H9 (cell line): ENCODE measurements around the gene SLCO4A1. TPM values are rescaled to one million over a fixed set of nuclear protein-coding genes. Genes with fewer than 3 reads are reported as not detected.

Experiments
- DNase-seq: peaks from one replicate; pipeline ENCODE4 v3.0.0-alpha.2; 2017
- H2AFZ ChIP-seq: one replicate; pipeline ENCODE4 v1.6.1; 2013; ENCODE audit warnings: mild to moderate bottlenecking, low read length, control low read depth, moderate library complexity
- H2AK5ac ChIP-seq: 2 replicates; pipeline ENCODE4 v1.6.1; 2013; ENCODE audit warnings: low read length, control low read depth, mixed read lengths; ENCODE audit not compliant: insufficient read length
- H2BK120ac ChIP-seq: one replicate; pipeline ENCODE4 v1.6.1; 2013; ENCODE audit warnings: low read depth, mild to moderate bottlenecking, low read length, control low read depth, inconsistent platforms; ENCODE audit not compliant: poor library complexity, severe bottlenecking
- H2BK12ac ChIP-seq: 2 replicates; pipeline ENCODE4 v1.6.1; 2013; ENCODE audit warnings: low read length, control low read depth, mixed read lengths, low read depth; ENCODE audit not compliant: insufficient read length
- H2BK15ac ChIP-seq: 2 replicates; pipeline ENCODE4 v1.6.1; 2013; ENCODE audit warnings: low read depth, low read length, control low read depth
- H2BK20ac ChIP-seq: one replicate; pipeline ENCODE4 v1.6.1; 2013; ENCODE audit warnings: low read depth, mild to moderate bottlenecking, low read length, control low read depth, inconsistent platforms; ENCODE audit not compliant: poor library complexity, severe bottlenecking
- H2BK5ac ChIP-seq: 2 replicates; pipeline ENCODE4 v1.6.1; 2013; ENCODE audit warnings: low read length, control low read depth, mixed read lengths; ENCODE audit not compliant: insufficient read length
- H3K14ac ChIP-seq: 2 replicates; pipeline ENCODE4 v1.6.1; 2013; ENCODE audit warnings: low read length, control low read depth; ENCODE audit not compliant: insufficient read depth
- H3K18ac ChIP-seq: 2 replicates; pipeline ENCODE4 v1.6.1; 2013; ENCODE audit warnings: low read depth, mild to moderate bottlenecking, mixed read lengths, low read length, control low read depth; ENCODE audit not compliant: insufficient read length
- H3K23ac ChIP-seq: 2 replicates; pipeline ENCODE4 v1.6.1; 2013; ENCODE audit warnings: low read length, control low read depth, mixed read lengths, low read depth; ENCODE audit not compliant: insufficient read length
- H3K23me2 ChIP-seq: 2 replicates; pipeline ENCODE4 v1.6.1; 2013; ENCODE audit warnings: low read depth, mild to moderate bottlenecking, mixed read lengths, low read length, control low read depth; ENCODE audit not compliant: insufficient read length, poor library complexity, severe bottlenecking
- H3K27ac ChIP-seq: 2 replicates; pipeline ENCODE4 v1.5.1; 2013; ENCODE audit warnings: low read length, control low read depth, mixed read lengths, low read depth; ENCODE audit not compliant: insufficient read length
- H3K27me3 ChIP-seq: 2 replicates; pipeline ENCODE4 v1.6.1; 2013; ENCODE audit warnings: low read length, control low read depth, inconsistent platforms; ENCODE audit not compliant: insufficient read depth
- H3K4ac ChIP-seq: 2 replicates; pipeline ENCODE4 v1.6.1; 2013; ENCODE audit warnings: low read depth, mild to moderate bottlenecking, control low read depth, inconsistent platforms, low read length, moderate library complexity
- H3K4me1 ChIP-seq: 2 replicates; pipeline ENCODE4 v1.6.1; 2013; ENCODE audit warnings: low read length, control low read depth, inconsistent platforms; ENCODE audit not compliant: insufficient read depth
- H3K4me2 ChIP-seq: 2 replicates; pipeline ENCODE4 v1.6.1; 2013; ENCODE audit warnings: low read length, control low read depth, mixed read lengths; ENCODE audit not compliant: insufficient read length, insufficient read depth
- H3K56ac ChIP-seq: 2 replicates; pipeline ENCODE4 v1.6.1; 2013; ENCODE audit warnings: low read depth, mild to moderate bottlenecking, mixed read lengths, low read length, control low read depth; ENCODE audit not compliant: insufficient read length
- H3K79me1 ChIP-seq: 2 replicates; pipeline ENCODE4 v1.6.1; 2013; ENCODE audit warnings: low read depth, mild to moderate bottlenecking, moderate library complexity, low read length, control low read depth, inconsistent platforms; ENCODE audit not compliant: insufficient read depth, poor library complexity, severe bottlenecking
- H3K79me2 ChIP-seq: 2 replicates; pipeline ENCODE4 v1.6.1; 2013; ENCODE audit warnings: low read length, control low read depth, inconsistent platforms; ENCODE audit not compliant: insufficient read depth
- H3K9ac ChIP-seq: 2 replicates; pipeline ENCODE4 v1.6.1; 2013; ENCODE audit warnings: low read length, control low read depth, mixed read lengths; ENCODE audit not compliant: insufficient read length; ENCODE audit errors: extremely low read depth
- H3K9me3 ChIP-seq: one replicate; pipeline ENCODE4 v1.6.1; 2013; ENCODE audit warnings: low read depth, low read length, inconsistent platforms; ENCODE audit not compliant: control insufficient read depth
- H3T11ph ChIP-seq: one replicate; pipeline ENCODE4 v1.6.1; 2013; ENCODE audit warnings: mild to moderate bottlenecking, low read length, control low read depth, inconsistent platforms
- H4K20me1 ChIP-seq: one replicate; pipeline ENCODE4 v1.6.1; 2013; ENCODE audit not compliant: control insufficient read depth, insufficient read length, insufficient read depth
- H4K5ac ChIP-seq: 2 replicates; pipeline ENCODE4 v1.6.1; 2013; ENCODE audit warnings: low read depth, mild to moderate bottlenecking, mixed read lengths, low read length, control low read depth; ENCODE audit not compliant: insufficient read length
- H4K8ac ChIP-seq: replicated peaks from 2 replicates; pipeline ENCODE4 v1.6.1; 2013; ENCODE audit warnings: low read length, control low read depth, mixed read lengths, low read depth; ENCODE audit not compliant: insufficient read length
- H4K91ac ChIP-seq: 2 replicates; pipeline ENCODE4 v1.6.1; 2013; ENCODE audit warnings: low read depth, mild to moderate bottlenecking, moderate library complexity, mixed read lengths, low read length, control low read depth; ENCODE audit not compliant: insufficient read length
- H3K27ac Mint-ChIP-seq, 3 experiments: 2 replicates in 2 of 3; 3 replicates in 1 of 3; pipeline ENCODE4 v1.8.0; 2020 to 2021; ENCODE audit warnings: mixed read lengths in 3 of 3, mild to moderate bottlenecking in 1 of 3, moderate library complexity in 1 of 3
- H3K27me3 Mint-ChIP-seq: 2 replicates; pipeline ENCODE4 v1.8.0; 2021; ENCODE audit warnings: low read depth, mild to moderate bottlenecking, moderate library complexity, mixed read lengths
- H3K36me3 Mint-ChIP-seq, 3 experiments: 2 replicates in 2 of 3; 3 replicates in 1 of 3; pipeline ENCODE4 v1.8.0; 2020 to 2021; ENCODE audit warnings: low read depth in 3 of 3, mixed read lengths in 3 of 3; ENCODE audit not compliant: insufficient read depth in 1 of 3
- H3K4me1 Mint-ChIP-seq, 2 experiments: 2 replicates each; pipeline ENCODE4 v1.8.0; 2020; ENCODE audit warnings: mixed read lengths in 2 of 2
- H3K4me3 Mint-ChIP-seq, 2 experiments: 2 replicates in 1 of 2; 3 replicates in 1 of 2; pipeline ENCODE4 v1.8.0; 2020 to 2021; ENCODE audit warnings: mild to moderate bottlenecking in 2 of 2, mixed read lengths in 2 of 2, moderate library complexity in 1 of 2
- H3K9me3 Mint-ChIP-seq, 2 experiments: 2 replicates in 1 of 2; 3 replicates in 1 of 2; pipeline ENCODE4 v1.8.0; 2020; ENCODE audit warnings: mild to moderate bottlenecking in 2 of 2, mixed read lengths in 2 of 2, moderate library complexity in 1 of 2
- WGBS: extraction: QIAGEN DNeasy Blood & Tissue Kit; methylation state at CpG from one replicate; pipeline ENCODE4 v1.1.7; 2013; ENCODE audit warnings: missing lambda C conversion rate, low lambda C conversion rate, mixed read lengths; ENCODE audit not compliant: insufficient read length; ENCODE audit errors: extremely low coverage; 5-methylcytosine and 5-hydroxymethylcytosine counted together
- total RNA-seq: library from RNA; stranded (reverse); gene quantifications from 2 replicates; pipeline ENCODE4 v1.2.1, GENCODE V29; 2021
- TF ChIP-seq, protein P1 (sequence below): fragments of 200-600 bp; sonication (generic); conservative IDR thresholded peaks from 3 replicates; pipeline ENCODE4 v1.8.0; 2021; ENCODE audit warnings: antibody characterized with exemption, mild to moderate bottlenecking

SLCO4A1 gene
- total RNA-seq, 1 experiment from 2014 or later, result 9.4 TPM

DNA sequence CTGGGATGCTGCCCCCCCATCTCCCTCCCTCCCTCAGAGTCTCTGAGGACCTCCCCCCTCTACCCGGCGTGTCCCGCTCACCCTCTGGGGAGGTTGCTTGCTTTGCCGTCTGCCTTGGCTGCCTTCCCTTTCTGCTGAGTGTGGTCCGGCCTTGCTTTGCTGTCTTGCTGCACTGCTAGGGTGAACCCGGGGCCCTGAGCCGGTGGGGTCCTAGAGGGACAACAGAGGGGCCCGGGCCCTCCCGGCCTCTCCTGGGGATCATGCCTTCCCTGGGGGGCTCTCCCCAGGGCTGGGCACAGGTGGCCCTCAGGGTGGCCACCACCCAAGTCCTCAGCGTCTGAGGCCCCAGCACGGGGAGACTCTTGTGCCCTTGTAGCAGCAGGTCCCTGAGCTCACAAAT, 19.3 kb downstream of the SLCO4A1 start:
- Histone ChIP-seq H3K9me3 (no peaks in the 10 kb centered on the region), H4K8ac (no peak overlapping the region), H3K18ac (no peak overlapping the region), H3K9ac (no peak overlapping the region), H2BK15ac (no peak overlapping the region), H3K4me2 (no peak overlapping the region), H3K23ac (no peak overlapping the region), H2BK20ac (no peak overlapping the region), H3K4me1 (no peaks in the 10 kb centered on the region), H2AK5ac (no peak overlapping the region), H3K14ac (no peak overlapping the region), H3K56ac (no peak overlapping the region), H4K20me1 (no peaks in the 10 kb centered on the region), H4K5ac (no peak overlapping the region), H4K91ac (no peak overlapping the region), H3K79me2 (no peaks in the 10 kb centered on the region), H3T11ph (no peak overlapping the region), H3K79me1 (no peaks in the 10 kb centered on the region), H3K27ac (no peak overlapping the region), H2BK5ac (no peak overlapping the region), H2AFZ (no peak overlapping the region), H3K23me2 (no peaks in the 10 kb centered on the region), H3K27me3 (no peaks in the 10 kb centered on the region), H2BK120ac (no peak overlapping the region), H2BK12ac (no peak overlapping the region), H3K4ac (no peak overlapping the region)
- no peak for DNase-seq
- H3K27me3 Mint-ChIP-seq, result no peaks in the 10 kb centered on the region
- no peak overlapping the region for H3K4me3 Mint-ChIP-seq
- WGBS, result no CpG with 5 or more reads among the region's 11 CpGs
- TF ChIP-seq, protein P1, sequence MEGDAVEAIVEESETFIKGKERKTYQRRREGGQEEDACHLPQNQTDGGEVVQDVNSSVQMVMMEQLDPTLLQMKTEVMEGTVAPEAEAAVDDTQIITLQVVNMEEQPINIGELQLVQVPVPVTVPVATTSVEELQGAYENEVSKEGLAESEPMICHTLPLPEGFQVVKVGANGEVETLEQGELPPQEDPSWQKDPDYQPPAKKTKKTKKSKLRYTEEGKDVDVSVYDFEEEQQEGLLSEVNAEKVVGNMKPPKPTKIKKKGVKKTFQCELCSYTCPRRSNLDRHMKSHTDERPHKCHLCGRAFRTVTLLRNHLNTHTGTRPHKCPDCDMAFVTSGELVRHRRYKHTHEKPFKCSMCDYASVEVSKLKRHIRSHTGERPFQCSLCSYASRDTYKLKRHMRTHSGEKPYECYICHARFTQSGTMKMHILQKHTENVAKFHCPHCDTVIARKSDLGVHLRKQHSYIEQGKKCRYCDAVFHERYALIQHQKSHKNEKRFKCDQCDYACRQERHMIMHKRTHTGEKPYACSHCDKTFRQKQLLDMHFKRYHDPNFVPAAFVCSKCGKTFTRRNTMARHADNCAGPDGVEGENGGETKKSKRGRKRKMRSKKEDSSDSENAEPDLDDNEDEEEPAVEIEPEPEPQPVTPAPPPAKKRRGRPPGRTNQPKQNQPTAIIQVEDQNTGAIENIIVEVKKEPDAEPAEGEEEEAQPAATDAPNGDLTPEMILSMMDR, result no peak
- no peak overlapping the region for H3K27ac Mint-ChIP-seq
- no peaks in the 10 kb centered on the region; a peak in 1 of 7 replicates for H3K36me3 Mint-ChIP-seq
- H3K4me1 Mint-ChIP-seq, result peaks cover 8 to 10% of the 10 kb centered on the region in 2 experiments
- H3K9me3 Mint-ChIP-seq, result no peaks in the 10 kb centered on the region
